Measurements from ENCODE around the gene EFNA2. TPM values are rescaled to one million over a fixed set of nuclear protein-coding genes. Genes with fewer than 3 reads are reported as not detected.
A peak's percentile ranks its signal among the peaks of the same experiment; 100 is the strongest.

Gene EFNA2
- total RNA-seq, 4 donors from 2014 or later, result 0.76 TPM; not detected in 3

GRCh38 chr19:1247748-1248138, 37.9 kb upstream of the EFNA2 start:
- H3K27me3 ChIP-seq, result no peaks in the 10 kb centered on the region
- intact Hi-C loops (cut with DNase I; ENCODE audit: low total_unique reads), result no loop called here
- H3K4me3 ChIP-seq, result peak overlapping the region; percentile 66 to 71
- no peaks in the 10 kb centered on the region for H3K9me3 ChIP-seq
- no peak for DNase-seq
- H3K4me1 ChIP-seq, result peaks cover 0 to 21% of the 10 kb centered on the region in 2 donors
- H3K27ac ChIP-seq, result peak overlapping the region; percentile 99 to 100
- TF ChIP-seq, protein P1, sequence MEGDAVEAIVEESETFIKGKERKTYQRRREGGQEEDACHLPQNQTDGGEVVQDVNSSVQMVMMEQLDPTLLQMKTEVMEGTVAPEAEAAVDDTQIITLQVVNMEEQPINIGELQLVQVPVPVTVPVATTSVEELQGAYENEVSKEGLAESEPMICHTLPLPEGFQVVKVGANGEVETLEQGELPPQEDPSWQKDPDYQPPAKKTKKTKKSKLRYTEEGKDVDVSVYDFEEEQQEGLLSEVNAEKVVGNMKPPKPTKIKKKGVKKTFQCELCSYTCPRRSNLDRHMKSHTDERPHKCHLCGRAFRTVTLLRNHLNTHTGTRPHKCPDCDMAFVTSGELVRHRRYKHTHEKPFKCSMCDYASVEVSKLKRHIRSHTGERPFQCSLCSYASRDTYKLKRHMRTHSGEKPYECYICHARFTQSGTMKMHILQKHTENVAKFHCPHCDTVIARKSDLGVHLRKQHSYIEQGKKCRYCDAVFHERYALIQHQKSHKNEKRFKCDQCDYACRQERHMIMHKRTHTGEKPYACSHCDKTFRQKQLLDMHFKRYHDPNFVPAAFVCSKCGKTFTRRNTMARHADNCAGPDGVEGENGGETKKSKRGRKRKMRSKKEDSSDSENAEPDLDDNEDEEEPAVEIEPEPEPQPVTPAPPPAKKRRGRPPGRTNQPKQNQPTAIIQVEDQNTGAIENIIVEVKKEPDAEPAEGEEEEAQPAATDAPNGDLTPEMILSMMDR (IDR thresholded peaks at IDR 0.05), result no peak
- TF ChIP-seq POLR2A (IDR thresholded peaks at IDR 0.05), result no peak
- H3K36me3 ChIP-seq, result no peaks in the 10 kb centered on the region

DNA sequence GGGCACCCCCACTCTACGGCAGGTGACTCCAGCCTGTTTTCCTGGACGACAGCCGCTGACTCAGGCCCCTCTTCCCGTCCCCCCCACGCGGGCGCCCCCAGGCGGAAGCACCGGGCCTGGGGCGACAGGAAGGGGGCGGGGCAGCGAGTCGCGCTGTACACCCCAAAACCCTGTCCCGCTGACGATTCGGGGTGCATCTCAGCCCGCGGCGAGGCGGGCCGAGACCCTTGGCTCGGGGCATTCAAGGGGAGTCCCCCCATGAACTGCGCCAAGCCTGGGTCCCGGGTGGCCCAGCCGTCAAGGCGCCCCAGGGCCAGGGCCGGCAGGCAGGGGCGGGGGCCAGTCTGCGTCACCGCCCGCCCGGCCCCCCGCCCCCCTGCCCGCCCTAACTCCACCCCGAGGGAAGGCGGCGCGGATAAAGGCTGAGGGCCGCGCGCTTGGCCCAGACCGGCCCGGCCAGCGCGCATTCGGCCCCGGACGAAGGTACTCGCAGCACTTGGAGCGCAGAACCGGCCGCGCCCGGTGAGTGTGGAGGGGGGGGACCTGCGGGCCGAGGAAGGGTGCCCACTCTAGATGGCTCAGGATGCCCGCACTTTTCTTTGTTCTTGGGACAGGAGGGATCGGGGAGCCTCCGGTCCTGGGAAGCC, 37.4 kb upstream of the EFNA2 start, which contains the start of gene MIDN:
MIDN (plus strand) TSS at position 445 of the 647 bp plus-strand sequence. CDS start 1,714 bp downstream, outside the sequence.
- Histone ChIP-seq H3K27ac (peak within 1 kb of the TSS; percentile 99 to 100), H3K27me3 (no peaks in the 10 kb centered on the region), H3K4me3 (peak within 1 kb of the TSS; percentile 66 to 71), H3K9me3 (no peaks in the 10 kb centered on the region), H3K36me3 (no peaks in the 10 kb centered on the region), H3K4me1 (peaks cover 0 to 21% of the 10 kb centered on the region in 2 donors)
- peak; percentile 79 to 85 for TF ChIP-seq POLR2A (IDR thresholded peaks at IDR 0.05)
- TF ChIP-seq, protein P1 (IDR thresholded peaks at IDR 0.05), result peak in 2 of 4 experiments; percentile 13 to 30
- DNase-seq, result peak; percentile 82 to 87
- intact Hi-C loops (cut with DNase I; ENCODE audit: low total_unique reads), result no loop called here

DNA sequence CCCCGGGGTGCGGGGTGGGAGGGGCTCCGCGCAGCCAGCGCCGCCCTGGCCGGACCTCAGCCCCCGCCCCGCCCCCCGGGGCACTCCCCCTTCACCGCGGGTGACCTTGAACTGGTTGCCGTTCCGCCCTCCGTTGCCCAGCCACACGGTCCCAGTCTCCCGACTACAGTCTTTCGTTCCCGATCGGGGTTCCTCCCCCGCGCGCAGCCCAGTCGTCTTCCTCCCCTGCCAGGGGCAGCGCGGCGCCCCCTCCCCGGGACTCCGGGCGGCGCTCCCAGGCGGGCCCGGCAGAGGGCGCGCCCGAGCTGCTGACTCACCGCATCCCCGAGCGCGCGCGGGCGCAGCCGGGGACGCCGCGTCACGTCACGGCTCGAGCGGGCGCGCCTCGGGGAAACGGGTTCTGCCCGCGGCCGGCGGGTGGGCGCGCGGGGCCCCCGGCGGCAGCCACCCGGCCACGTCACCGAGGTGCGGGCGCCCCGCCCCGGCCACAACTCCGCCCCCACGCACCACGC, 36.8 kb upstream of the EFNA2 start:
- Histone ChIP-seq H3K4me3 (peak overlapping the region; percentile 66 to 71), H3K9me3 (no peaks in the 10 kb centered on the region), H3K27ac (peak overlapping the region; percentile 99 to 100), H3K36me3 (no peaks in the 10 kb centered on the region), H3K4me1 (peaks cover 0 to 25% of the 10 kb centered on the region in 2 donors), H3K27me3 (no peaks in the 10 kb centered on the region)
- intact Hi-C loops (cut with DNase I; ENCODE audit: low total_unique reads), result no loop called here
- TF ChIP-seq, protein P1 (IDR thresholded peaks at IDR 0.05), result peak; percentile 76 to 98 (median 95)
- no peak for TF ChIP-seq POLR2A (IDR thresholded peaks at IDR 0.05)
- peak in 1 of 2 donors; percentile 87 for DNase-seq

GRCh38 chr19:1249298-1249989, 36.2 kb upstream of the EFNA2 start:
- DNase-seq, result peak; percentile 94 to 95
- peak overlapping the region; percentile 99 to 100 for H3K27ac ChIP-seq
- intact Hi-C loops (cut with DNase I; ENCODE audit: low total_unique reads), result no loop called here

More at GRCh38 chr19:1249298-1249989, 36.2 kb upstream of the EFNA2 start:
- Histone ChIP-seq H3K9me3 (no peaks in the 10 kb centered on the region), H3K4me1 (peaks cover 0 to 26% of the 10 kb centered on the region in 2 donors), H3K4me3 (peak overlapping the region; percentile 70 to 86), H3K27me3 (no peaks in the 10 kb centered on the region), H3K36me3 (no peaks in the 10 kb centered on the region)
- TF ChIP-seq POLR2A (IDR thresholded peaks at IDR 0.05), result peak; percentile 84 to 88
- TF ChIP-seq, protein P1 (IDR thresholded peaks at IDR 0.05), result peak in 1 of 4 experiments; percentile 22

Measured in uterus (tissue), 4 donors.